ENCODE results near the gene ICAM5. TPM values are rescaled to one million over a fixed set of nuclear protein-coding genes. Genes with fewer than 3 reads are reported as not detected.
A peak's percentile ranks its signal among the peaks of the same experiment; 100 is the strongest.

ICAM5 gene
- total RNA-seq, 2 donors from 2014 or later = 0.78 to 0.83 TPM

GRCh38 chr19:10258080-10258710 is 31.6 kb upstream of the ICAM5 start:
- DNase-seq (ENCODE audit: low spot score) (peak; percentile 57), ATAC-seq (no peak)
- Mint-ChIP-seq H3K36me3 (peaks cover 17% of the 10 kb centered on the region), H3K27ac (no peak overlapping the region), H3K9me3 (no peaks in the 10 kb centered on the region), H3K4me1 (ENCODE audit: low read depth in 2 of 2) (peaks cover 8 to 10% of the 10 kb centered on the region in 2 donors), H3K4me3 (no peak overlapping the region), H3K27me3 (no peaks in the 10 kb centered on the region)

- peak; percentile 78 to 83 for ATAC-seq
- H3K27ac Mint-ChIP-seq = no peak overlapping the region
- peaks cover 9% of the 10 kb centered on the region for H3K36me3 Mint-ChIP-seq
Measured at GRCh38 chr19:10259162-10259905, 30.4 kb upstream of the ICAM5 start.

GRCh38 chr19:10260141-10260584 is 29.6 kb upstream of the ICAM5 start:
- Mint-ChIP-seq H3K4me1 (ENCODE audit: low read depth in 2 of 2) (peaks cover 0 to 6% of the 10 kb centered on the region in 2 donors), H3K27ac (no peak overlapping the region), H3K9me3 (no peaks in the 10 kb centered on the region), H3K36me3 (peaks cover 9% of the 10 kb centered on the region), H3K27me3 (no peaks in the 10 kb centered on the region), H3K4me3 (no peak overlapping the region)
- DNase-seq (ENCODE audit: low spot score) = peak; percentile 56
- ATAC-seq = peak; percentile 31 to 37

More at GRCh38 chr19:10259162-10259905, 30.4 kb upstream of the ICAM5 start:
- Mint-ChIP-seq H3K27me3 (no peaks in the 10 kb centered on the region), H3K4me1 (ENCODE audit: low read depth in 2 of 2) (peaks cover 0 to 6% of the 10 kb centered on the region in 2 donors), H3K9me3 (no peaks in the 10 kb centered on the region), H3K4me3 (no peak overlapping the region)
- peak; percentile 89 for DNase-seq (ENCODE audit: low spot score)

- Mint-ChIP-seq H3K27me3 (no peaks in the 10 kb centered on the region), H3K36me3 (peaks cover under 1% of the 10 kb centered on the region), H3K27ac (no peak overlapping the region), H3K4me3 (no peak overlapping the region), H3K9me3 (no peaks in the 10 kb centered on the region), H3K4me1 (ENCODE audit: low read depth in 2 of 2) (peaks cover 0 to 5% of the 10 kb centered on the region in 2 donors)
- DNase-seq (ENCODE audit: low spot score) (peak; percentile 12), ATAC-seq (no peak)
Measured at GRCh38 chr19:10262771-10263170, 27.0 kb upstream of the ICAM5 start.

DNA sequence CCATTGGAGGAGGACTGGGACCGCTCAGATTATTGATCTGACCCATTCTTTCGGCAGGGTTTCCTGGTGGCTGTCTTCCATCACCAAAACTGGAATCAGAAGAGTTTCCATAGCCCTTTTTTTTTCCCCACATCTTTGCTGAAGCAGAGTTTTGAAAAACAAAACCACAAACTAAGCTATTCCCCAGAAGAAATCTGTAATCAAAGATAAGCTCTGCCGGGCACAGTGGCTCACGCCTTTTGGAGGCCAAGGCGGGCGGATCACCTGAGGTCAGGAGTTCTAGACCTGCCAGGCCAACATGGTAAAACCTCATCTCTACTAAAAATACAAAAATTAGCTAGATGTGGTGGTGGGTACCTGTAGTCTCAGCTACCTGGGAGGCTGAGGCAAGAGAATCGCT is 23.0 kb upstream of the ICAM5 start:
- Mint-ChIP-seq H3K36me3 (no peaks in the 10 kb centered on the region), H3K27me3 (no peaks in the 10 kb centered on the region), H3K27ac (peak overlapping the region in 1 of 2 donors; percentile 59), H3K4me3 (no peak overlapping the region), H3K4me1 (ENCODE audit: low read depth in 2 of 2) (peaks cover 11 to 12% of the 10 kb centered on the region in 2 donors), H3K9me3 (no peaks in the 10 kb centered on the region)
- DNase-seq (ENCODE audit: low spot score) (no peak), ATAC-seq (no peak)

- Mint-ChIP-seq H3K27ac (peak overlapping the region in 1 of 2 donors; percentile 96), H3K4me3 (no peak overlapping the region), H3K36me3 (no peaks in the 10 kb centered on the region), H3K4me1 (ENCODE audit: low read depth in 2 of 2) (peaks cover 13 to 17% of the 10 kb centered on the region in 2 donors), H3K9me3 (no peaks in the 10 kb centered on the region), H3K27me3 (no peaks in the 10 kb centered on the region)
- no peak for ATAC-seq
- DNase-seq (ENCODE audit: low spot score) = no peak
Measured at GRCh38 chr19:10268071-10268470, 21.7 kb upstream of the ICAM5 start.

DNA sequence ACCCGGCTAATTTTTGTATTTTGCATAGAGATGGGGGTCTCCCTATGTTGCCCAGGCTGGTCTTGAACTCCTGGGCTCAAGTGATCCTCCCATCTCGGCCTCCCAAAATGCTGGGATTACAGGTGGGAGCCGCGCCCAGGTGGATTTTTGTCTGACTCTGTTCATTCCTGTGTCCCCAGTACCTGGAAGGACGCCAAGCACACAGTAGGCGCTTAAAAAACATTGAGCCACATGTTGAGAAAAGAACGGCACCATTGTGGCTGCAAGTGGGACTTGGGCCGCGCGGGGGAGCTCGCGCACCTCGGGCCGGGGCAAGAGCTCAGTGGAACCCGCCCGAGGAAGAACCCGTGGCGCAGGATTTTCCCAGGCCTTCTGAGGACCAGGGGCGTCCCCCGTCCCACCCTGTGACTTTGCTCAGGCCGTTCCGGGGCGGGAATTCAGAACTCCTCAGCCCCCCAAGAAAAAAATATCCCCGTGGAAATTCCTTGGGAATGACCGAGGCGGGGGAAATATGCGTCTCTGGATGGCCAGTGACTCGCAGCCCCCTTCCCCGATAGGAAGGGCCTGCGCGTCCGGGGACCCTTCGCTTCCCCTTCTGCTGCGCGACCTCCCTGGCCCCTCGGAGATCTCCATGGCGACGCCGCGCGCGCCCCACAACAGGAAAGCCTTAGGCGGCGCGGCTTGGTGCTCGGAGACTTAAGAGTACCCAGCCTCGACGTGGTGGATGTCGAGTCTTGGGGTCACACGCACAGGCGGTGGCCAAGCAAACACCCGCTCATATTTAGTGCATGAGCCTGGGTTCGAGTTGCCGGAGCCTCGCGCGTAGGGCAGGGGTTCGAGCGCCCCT is 20.2 kb upstream of the ICAM5 start:
- peak; percentile 93 for DNase-seq (ENCODE audit: low spot score)
- H3K27ac Mint-ChIP-seq = peak overlapping the region; percentile 96 to 98

GRCh38 chr19:10270180-10270615 is 19.6 kb upstream of the ICAM5 start:
- H3K36me3 Mint-ChIP-seq = peaks cover 13% of the 10 kb centered on the region
- DNase-seq (ENCODE audit: low spot score) (peak; percentile 98), ATAC-seq (peak; percentile 86 to 88)
- no peaks in the 10 kb centered on the region for H3K9me3 Mint-ChIP-seq
- peak overlapping the region; percentile 96 to 98 for H3K27ac Mint-ChIP-seq
- no peaks in the 10 kb centered on the region for H3K27me3 Mint-ChIP-seq
- H3K4me1 Mint-ChIP-seq (ENCODE audit: low read depth in 2 of 2) = peaks cover 24 to 27% of the 10 kb centered on the region in 2 donors
- H3K4me3 Mint-ChIP-seq = peak overlapping the region; percentile 71

More for the DNA sequence above, 20.2 kb upstream of the ICAM5 start:
- Mint-ChIP-seq H3K27me3 (no peaks in the 10 kb centered on the region), H3K36me3 (peaks cover 9% of the 10 kb centered on the region), H3K4me1 (ENCODE audit: low read depth in 2 of 2) (peaks cover 21 to 23% of the 10 kb centered on the region in 2 donors), H3K4me3 (peak overlapping the region; percentile 71), H3K9me3 (no peaks in the 10 kb centered on the region)
- peak; percentile 63 to 66 for ATAC-seq

GRCh38 chr19:10270616-10271394 is 18.9 kb upstream of the ICAM5 start, which contains the start of gene ICAM1:
Gene ICAM1 (plus strand): TSS chr19:10271120. CDS start chr19:10271160, 40 bp downstream.
- Mint-ChIP-seq H3K4me1 (ENCODE audit: low read depth in 2 of 2) (peaks cover 24 to 29% of the 10 kb centered on the region in 2 donors), H3K4me3 (peak within 1 kb of the TSS; percentile 71), H3K9me3 (no peaks in the 10 kb centered on the region), H3K36me3 (peaks cover 13% of the 10 kb centered on the region), H3K27me3 (no peaks in the 10 kb centered on the region), H3K27ac (peak within 1 kb of the TSS; percentile 96 to 98)
- ATAC-seq = peak; percentile 77 to 85
- DNase-seq (ENCODE audit: low spot score) = peak; percentile 98

DNA sequence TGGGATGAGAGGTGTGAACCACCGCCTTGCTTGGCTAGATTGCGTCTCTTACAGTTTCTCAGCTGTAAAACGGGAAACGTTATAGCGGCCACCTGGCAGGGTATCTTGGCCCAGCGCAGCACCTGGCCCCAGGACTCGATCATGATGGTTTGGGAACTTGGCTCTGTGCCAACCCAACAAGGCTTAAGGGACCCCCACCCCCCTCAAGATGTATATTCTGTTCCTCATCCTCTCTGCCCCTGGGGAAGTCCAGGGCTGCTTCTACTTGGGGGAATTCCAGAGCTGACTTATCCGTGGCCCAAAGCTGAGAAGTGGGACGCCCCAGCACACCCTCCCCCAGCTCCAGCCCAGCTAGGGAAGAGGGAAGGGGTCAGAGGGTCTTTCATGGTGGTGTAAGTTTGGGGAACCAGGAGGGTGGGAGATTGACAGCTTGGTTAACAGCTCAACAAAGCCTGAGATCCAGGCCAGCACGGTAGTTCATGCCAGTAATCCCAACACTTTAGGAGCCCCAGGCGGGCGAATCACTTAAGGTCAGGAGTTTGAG is 18.1 kb upstream of the ICAM5 start:
- Mint-ChIP-seq H3K4me3 (peak overlapping the region; percentile 71), H3K36me3 (peaks cover 13% of the 10 kb centered on the region), H3K4me1 (ENCODE audit: low read depth in 2 of 2) (peaks cover 24 to 26% of the 10 kb centered on the region in 2 donors), H3K27ac (peak overlapping the region; percentile 96 to 98), H3K9me3 (no peaks in the 10 kb centered on the region), H3K27me3 (no peaks in the 10 kb centered on the region)
- DNase-seq (ENCODE audit: low spot score) = peak; percentile 85
- peak; percentile 24 to 44 for ATAC-seq

DNA sequence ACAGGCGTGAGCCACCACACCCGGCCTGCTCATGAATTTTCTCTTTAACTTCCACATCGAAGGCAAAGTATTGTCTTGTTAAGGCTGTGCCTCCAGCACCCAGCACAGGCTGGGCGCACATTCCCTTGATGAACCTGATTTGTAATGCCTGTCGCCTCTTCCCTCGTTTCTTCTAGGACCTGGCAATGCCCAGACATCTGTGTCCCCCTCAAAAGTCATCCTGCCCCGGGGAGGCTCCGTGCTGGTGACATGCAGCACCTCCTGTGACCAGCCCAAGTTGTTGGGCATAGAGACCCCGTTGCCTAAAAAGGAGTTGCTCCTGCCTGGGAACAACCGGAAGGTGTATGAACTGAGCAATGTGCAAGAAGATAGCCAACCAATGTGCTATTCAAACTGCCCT is 15.2 kb upstream of the ICAM5 start:
- Mint-ChIP-seq H3K9me3 (no peaks in the 10 kb centered on the region), H3K36me3 (peaks cover 25% of the 10 kb centered on the region), H3K27me3 (no peaks in the 10 kb centered on the region), H3K27ac (peak overlapping the region; percentile 33 to 96), H3K4me1 (ENCODE audit: low read depth in 2 of 2) (peaks cover 40 to 49% of the 10 kb centered on the region in 2 donors), H3K4me3 (peak overlapping the region; percentile 71)
- DNase-seq (ENCODE audit: low spot score) (no peak), ATAC-seq (no peak)

DNA sequence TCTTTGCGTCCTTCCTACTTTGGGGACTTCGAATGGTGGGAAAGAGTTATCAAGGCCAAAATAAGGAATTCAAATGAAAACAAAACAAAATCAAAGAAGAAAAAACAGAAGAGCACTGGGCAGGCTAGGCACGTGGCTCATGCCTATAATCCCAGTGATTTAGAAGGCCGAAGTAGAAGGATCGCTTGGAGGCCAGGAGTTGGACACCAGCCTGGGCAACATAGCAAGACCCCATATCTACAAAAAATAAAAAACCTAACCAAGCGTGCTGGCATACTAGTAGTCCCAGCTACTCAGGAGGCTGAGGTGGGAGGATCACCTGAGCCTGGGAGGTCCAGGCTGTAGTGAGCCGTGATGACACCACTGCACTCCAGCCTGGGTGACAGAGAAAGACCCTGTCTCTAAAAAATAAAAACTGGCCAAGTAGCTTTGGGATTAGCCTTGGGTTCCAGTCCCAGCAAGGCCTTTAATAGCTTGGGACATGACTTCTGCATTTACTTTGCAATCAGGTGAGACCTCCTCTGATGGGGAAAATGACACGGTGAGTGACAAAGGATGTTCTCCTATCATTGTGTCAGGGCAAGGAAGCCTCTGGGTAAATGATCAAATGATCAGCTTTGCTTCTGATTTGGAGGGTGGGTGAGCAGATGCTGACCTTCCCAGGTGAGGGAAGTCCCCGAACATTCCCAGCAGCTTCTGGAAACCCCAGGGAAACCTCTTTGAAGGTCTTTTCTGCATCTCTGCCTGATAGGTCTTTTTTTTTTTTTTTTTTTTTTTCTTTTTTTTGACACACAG is 11.8 kb upstream of the ICAM5 start:
- no peaks in the 10 kb centered on the region for H3K9me3 Mint-ChIP-seq
- H3K36me3 Mint-ChIP-seq = peaks cover 31% of the 10 kb centered on the region
- peaks cover 33 to 40% of the 10 kb centered on the region in 2 donors for H3K4me1 Mint-ChIP-seq (ENCODE audit: low read depth in 2 of 2)
- H3K4me3 Mint-ChIP-seq = peak overlapping the region; percentile 58
- DNase-seq (ENCODE audit: low spot score) = peak; percentile 58
- peak in 1 of 2 donors; percentile 57 for ATAC-seq
- H3K27ac Mint-ChIP-seq = peak overlapping the region; percentile 31 to 82
- no peaks in the 10 kb centered on the region for H3K27me3 Mint-ChIP-seq

Measured in natural killer cell treated with Interleukin-12 subunit alpha and Interleukin-12 subunit beta and Interleukin-15 and Interleukin-18, amount 100 ng/mL, for 72 hours (primary cell).